ENCODE data around the gene CABP7.
A peak's percentile ranks its signal among the peaks of the same experiment; 100 is the strongest.

The CABP7 gene

GRCh38 chr22:29762263-29762662 is 42.5 kb downstream of the CABP7 start:
- H2AFZ ChIP-seq (ENCODE audit: low read depth, low read length) = no peak overlapping the region
- H2BK15ac ChIP-seq (ENCODE audit: low read depth, poor library complexity, severe bottlenecking) = no peak overlapping the region
- no peak overlapping the region for H3K4me2 ChIP-seq (ENCODE audit: low read length, poor library complexity, severe bottlenecking)
- no peaks in the 10 kb centered on the region for H3K27me3 ChIP-seq (ENCODE audit: control insufficient read depth in 1 of 2, insufficient read depth in 1 of 2, low read length in 2 of 2)
- H3K23ac ChIP-seq (ENCODE audit: low read length in 2 of 2) = no peak overlapping the region
- H3K9me3 ChIP-seq (ENCODE audit: control insufficient read depth, low read length) = no peaks in the 10 kb centered on the region
- no peak overlapping the region for H3K14ac ChIP-seq (ENCODE audit: low read length in 2 of 2)
- peaks cover 8% of the 10 kb centered on the region for H3K4me1 ChIP-seq (ENCODE audit: control insufficient read depth, insufficient read depth, low read depth, low read length)
- no peak overlapping the region for H3K4ac ChIP-seq (ENCODE audit: low read depth in 1 of 2, low read length in 2 of 2)
- H4K8ac ChIP-seq (ENCODE audit: low read length) = no peak overlapping the region
- no peak overlapping the region for H3K4me3 ChIP-seq (ENCODE audit: insufficient read depth in 1 of 2, low read depth in 1 of 2, low read length in 2 of 2)
- no peak overlapping the region for H2BK12ac ChIP-seq (ENCODE audit: low read length in 2 of 2)
- WGBS = 84% methylated on average over 13 of the region's 15 CpGs
- no peak overlapping the region for H3K9ac ChIP-seq (ENCODE audit: low read length)
- H3K27ac ChIP-seq (ENCODE audit: low read length, poor library complexity, severe bottlenecking) = no peak overlapping the region
- H2AK5ac ChIP-seq (ENCODE audit: low read length, severe bottlenecking) = no peak overlapping the region
- no peak for DNase-seq
- H2BK120ac ChIP-seq (ENCODE audit: low read depth, low read length) = no peak overlapping the region
- peaks cover 11% of the 10 kb centered on the region for H3K79me1 ChIP-seq (replicated peaks; ENCODE audit: low read length, poor library complexity, severe bottlenecking)
- no peak overlapping the region for H3K18ac ChIP-seq (ENCODE audit: low read depth in 1 of 2, low read length in 2 of 2)
- H4K91ac ChIP-seq (ENCODE audit: low read length) = no peak overlapping the region
- no peak overlapping the region for H2BK5ac ChIP-seq (ENCODE audit: low read depth, low read length, poor library complexity, severe bottlenecking)
- H3K36me3 ChIP-seq (ENCODE audit: control insufficient read depth in 1 of 2, insufficient read depth in 2 of 2, low read depth in 1 of 2, low read length in 2 of 2) = no peaks in the 10 kb centered on the region

DNA sequence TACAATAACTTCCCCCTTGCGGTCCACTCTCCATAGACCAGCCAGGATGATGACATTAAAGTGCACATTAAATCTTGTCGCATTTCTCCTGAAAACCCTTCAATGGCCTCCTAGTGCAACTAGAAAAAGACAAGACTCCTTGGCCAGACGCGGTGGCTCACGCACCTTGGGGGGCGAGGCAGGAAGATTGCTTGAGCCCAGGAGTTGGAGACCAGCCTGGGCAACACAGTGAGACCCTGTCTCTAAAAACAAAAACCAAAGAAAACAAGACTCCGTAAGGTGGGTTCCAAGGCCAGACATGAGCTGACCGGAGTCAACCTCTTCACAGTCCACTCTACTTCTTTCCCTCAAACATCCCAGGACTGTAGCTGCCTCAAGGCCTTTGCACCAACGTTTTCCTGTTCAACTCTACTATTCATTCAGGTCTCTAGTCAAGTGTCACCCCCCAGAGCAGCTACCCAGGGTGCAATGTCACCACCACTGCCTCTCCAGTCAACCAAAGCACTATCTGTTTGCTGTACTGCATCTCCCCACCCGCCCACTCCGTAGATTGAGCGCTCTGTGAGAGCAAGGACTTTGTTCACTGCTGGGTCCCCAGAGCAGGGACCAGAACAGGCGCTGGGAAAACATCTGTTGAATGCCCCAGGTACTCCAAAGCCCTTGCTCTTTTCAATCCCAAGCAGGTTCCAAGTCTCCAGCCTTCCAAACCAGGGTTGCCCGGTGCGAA is 46.3 kb downstream of the CABP7 start:
- H2AFZ ChIP-seq (ENCODE audit: low read depth, low read length) = peak overlapping the region; percentile 87
- H3K4me2 ChIP-seq (ENCODE audit: low read length, poor library complexity, severe bottlenecking) = peak overlapping the region; percentile 75
- no peak for DNase-seq
- peak overlapping the region; percentile 65 to 73 for H3K18ac ChIP-seq (ENCODE audit: low read depth in 1 of 2, low read length in 2 of 2)
- no peaks in the 10 kb centered on the region for H3K9me3 ChIP-seq (ENCODE audit: control insufficient read depth, low read length)
- peak overlapping the region; percentile 70 to 97 for H3K4me3 ChIP-seq (ENCODE audit: insufficient read depth in 1 of 2, low read depth in 1 of 2, low read length in 2 of 2)
- no peak overlapping the region for H2BK120ac ChIP-seq (ENCODE audit: low read depth, low read length)
- 61% methylated on average over 15 of the region's 15 CpGs for WGBS
- H3K23ac ChIP-seq (ENCODE audit: low read length in 2 of 2) = no peak overlapping the region
- no peak overlapping the region for H2BK12ac ChIP-seq (ENCODE audit: low read length in 2 of 2)
- H2AK5ac ChIP-seq (ENCODE audit: low read length, severe bottlenecking) = no peak overlapping the region
- H4K8ac ChIP-seq (ENCODE audit: low read length) = peak overlapping the region; percentile 3
- peaks cover 20% of the 10 kb centered on the region for H3K79me1 ChIP-seq (replicated peaks; ENCODE audit: low read length, poor library complexity, severe bottlenecking)
- peak overlapping the region; percentile 97 for H3K9ac ChIP-seq (ENCODE audit: low read length)
- H3K4ac ChIP-seq (ENCODE audit: low read depth in 1 of 2, low read length in 2 of 2) = peak overlapping the region in 1 of 2 experiments; percentile 74
- peak overlapping the region; percentile 79 for H3K27ac ChIP-seq (ENCODE audit: low read length, poor library complexity, severe bottlenecking)
- H2BK15ac ChIP-seq (ENCODE audit: low read depth, poor library complexity, severe bottlenecking) = no peak overlapping the region
- H3K36me3 ChIP-seq (ENCODE audit: control insufficient read depth in 1 of 2, insufficient read depth in 2 of 2, low read depth in 1 of 2, low read length in 2 of 2) = peaks cover 14 to 22% of the 10 kb centered on the region in 2 experiments
- no peak overlapping the region for H2BK5ac ChIP-seq (ENCODE audit: low read depth, low read length, poor library complexity, severe bottlenecking)
- peak overlapping the region in 1 of 2 experiments; percentile 93 for H3K14ac ChIP-seq (ENCODE audit: low read length in 2 of 2)
- H3K27me3 ChIP-seq (ENCODE audit: control insufficient read depth in 1 of 2, insufficient read depth in 1 of 2, low read length in 2 of 2) = no peaks in the 10 kb centered on the region
- no peak overlapping the region for H4K91ac ChIP-seq (ENCODE audit: low read length)
- peaks cover 14% of the 10 kb centered on the region for H3K4me1 ChIP-seq (ENCODE audit: control insufficient read depth, insufficient read depth, low read depth, low read length)

- Histone ChIP-seq H3K27me3 (ENCODE audit: control insufficient read depth in 1 of 2, insufficient read depth in 1 of 2, low read length in 2 of 2) (no peaks in the 10 kb centered on the region), H3K23ac (ENCODE audit: low read length in 2 of 2) (no peak within 1 kb of the TSS), H2AK5ac (ENCODE audit: low read length, severe bottlenecking) (no peak within 1 kb of the TSS), H3K18ac (ENCODE audit: low read depth in 1 of 2, low read length in 2 of 2) (peak within 1 kb of the TSS; percentile 86 to 100), H2BK120ac (ENCODE audit: low read depth, low read length) (no peak within 1 kb of the TSS), H3K4me1 (ENCODE audit: control insufficient read depth, insufficient read depth, low read depth, low read length) (peaks cover 14% of the 10 kb centered on the region), H3K4me3 (ENCODE audit: insufficient read depth in 1 of 2, low read depth in 1 of 2, low read length in 2 of 2) (peak within 1 kb of the TSS; percentile 97), H4K91ac (ENCODE audit: low read length) (peak within 1 kb of the TSS; percentile 94), H3K9ac (ENCODE audit: low read length) (peak within 1 kb of the TSS; percentile 97), H4K8ac (ENCODE audit: low read length) (peak within 1 kb of the TSS; percentile 83), H3K36me3 (ENCODE audit: control insufficient read depth in 1 of 2, insufficient read depth in 2 of 2, low read depth in 1 of 2, low read length in 2 of 2) (peaks cover 19 to 24% of the 10 kb centered on the region in 2 experiments), H3K27ac (ENCODE audit: low read length, poor library complexity, severe bottlenecking) (peak within 1 kb of the TSS; percentile 79), H2BK5ac (ENCODE audit: low read depth, low read length, poor library complexity, severe bottlenecking) (no peak within 1 kb of the TSS), H2AFZ (ENCODE audit: low read depth, low read length) (peak within 1 kb of the TSS; percentile 88), H3K14ac (ENCODE audit: low read length in 2 of 2) (peak within 1 kb of the TSS in 1 of 2 experiments; percentile 99), H3K9me3 (ENCODE audit: control insufficient read depth, low read length) (no peaks in the 10 kb centered on the region), H3K4ac (ENCODE audit: low read depth in 1 of 2, low read length in 2 of 2) (peak within 1 kb of the TSS; percentile 36 to 92), H3K4me2 (ENCODE audit: low read length, poor library complexity, severe bottlenecking) (peak within 1 kb of the TSS; percentile 84), H2BK15ac (ENCODE audit: low read depth, poor library complexity, severe bottlenecking) (no peak within 1 kb of the TSS), H3K79me1 (replicated peaks; ENCODE audit: low read length, poor library complexity, severe bottlenecking) (peaks cover 22% of the 10 kb centered on the region), H2BK12ac (ENCODE audit: low read length in 2 of 2) (no peak within 1 kb of the TSS)
- under 1% methylated on average over 32 of the region's 32 CpGs for WGBS
- DNase-seq = peak; percentile 97
These were observed 46.9 kb downstream of the CABP7 start, which contains the start of gene ZMAT5 for GRCh38 chr22:29766632-29767170. ZMAT5 (minus strand) TSS chr22:29767007; CDS start chr22:29748544, 18,463 bp downstream.

Measured in mesenchymal stem cell (in vitro differentiated cells and primary cell).